ENCODE measurements around the gene HMCN2.

The HMCN2 gene

GRCh38 chr9:130243015-130243881 is 22.3 kb upstream of the HMCN2 start:
- TF ChIP-seq, protein P1, sequence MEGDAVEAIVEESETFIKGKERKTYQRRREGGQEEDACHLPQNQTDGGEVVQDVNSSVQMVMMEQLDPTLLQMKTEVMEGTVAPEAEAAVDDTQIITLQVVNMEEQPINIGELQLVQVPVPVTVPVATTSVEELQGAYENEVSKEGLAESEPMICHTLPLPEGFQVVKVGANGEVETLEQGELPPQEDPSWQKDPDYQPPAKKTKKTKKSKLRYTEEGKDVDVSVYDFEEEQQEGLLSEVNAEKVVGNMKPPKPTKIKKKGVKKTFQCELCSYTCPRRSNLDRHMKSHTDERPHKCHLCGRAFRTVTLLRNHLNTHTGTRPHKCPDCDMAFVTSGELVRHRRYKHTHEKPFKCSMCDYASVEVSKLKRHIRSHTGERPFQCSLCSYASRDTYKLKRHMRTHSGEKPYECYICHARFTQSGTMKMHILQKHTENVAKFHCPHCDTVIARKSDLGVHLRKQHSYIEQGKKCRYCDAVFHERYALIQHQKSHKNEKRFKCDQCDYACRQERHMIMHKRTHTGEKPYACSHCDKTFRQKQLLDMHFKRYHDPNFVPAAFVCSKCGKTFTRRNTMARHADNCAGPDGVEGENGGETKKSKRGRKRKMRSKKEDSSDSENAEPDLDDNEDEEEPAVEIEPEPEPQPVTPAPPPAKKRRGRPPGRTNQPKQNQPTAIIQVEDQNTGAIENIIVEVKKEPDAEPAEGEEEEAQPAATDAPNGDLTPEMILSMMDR (IDR thresholded peaks at IDR 0.05; ENCODE audit: borderline replicate concordance, control extremely low read depth, extremely low read depth, insufficient read depth, missing control alignments) = peak; percentile 83
- in situ Hi-C loops (cut with MboI; ENCODE audit: low sequenced_read_pairs, unreplicated experiment) = no loop called here
- DNase-seq (ENCODE audit: low spot score) = peak; percentile 88

DNA sequence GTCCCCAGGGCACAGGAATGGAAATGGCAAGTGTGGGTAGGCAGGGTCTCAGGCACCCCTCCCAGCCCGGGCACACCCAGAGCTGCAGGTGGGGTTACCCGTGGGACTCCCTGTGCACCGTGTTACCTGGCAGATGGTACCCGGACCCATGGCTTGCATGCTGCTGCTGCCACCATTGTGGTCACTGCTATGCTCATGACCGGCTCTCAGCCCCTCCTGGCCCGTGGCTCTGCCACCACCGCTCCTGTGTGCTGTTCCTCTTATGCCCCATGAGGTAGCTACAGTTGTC is 21.7 kb upstream of the HMCN2 start:
- no peak for DNase-seq (ENCODE audit: low spot score)
- in situ Hi-C loops (cut with MboI; ENCODE audit: low sequenced_read_pairs, unreplicated experiment) = no loop called here
- TF ChIP-seq, protein P1 (IDR thresholded peaks at IDR 0.05; ENCODE audit: borderline replicate concordance, control extremely low read depth, extremely low read depth, insufficient read depth, missing control alignments) = no peak

DNA sequence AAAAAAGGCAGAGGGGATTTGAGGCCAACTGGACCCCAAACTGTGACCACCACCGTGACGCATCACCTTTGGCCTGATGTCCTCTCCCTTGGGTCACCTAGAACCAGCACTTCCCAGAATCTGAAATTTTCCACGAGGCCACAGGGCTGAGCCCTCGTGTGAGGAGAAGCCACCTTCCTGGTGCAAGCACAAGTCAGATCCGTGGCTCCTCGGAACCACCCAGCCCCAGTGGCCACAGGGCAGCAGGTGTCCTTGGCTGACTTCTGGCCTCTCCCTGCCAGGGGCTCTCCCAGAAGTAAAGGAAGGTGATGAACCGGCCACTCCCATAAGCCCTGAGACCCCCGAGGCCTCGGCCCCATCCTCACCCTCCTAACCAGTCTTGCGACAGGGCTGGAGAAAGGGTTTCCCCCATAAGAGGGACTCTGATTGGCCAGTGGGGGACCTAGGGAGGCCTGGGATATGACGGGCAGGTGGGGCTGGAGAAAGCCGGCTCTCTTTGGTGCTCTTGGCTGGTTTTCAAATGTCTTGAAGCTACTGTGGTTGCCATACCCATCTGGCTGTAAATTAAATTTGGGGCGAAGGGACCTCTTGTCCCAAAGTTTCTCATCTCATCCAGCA is 20.9 kb upstream of the HMCN2 start:
- no peak for DNase-seq (ENCODE audit: low spot score)
- in situ Hi-C loops (cut with MboI; ENCODE audit: low sequenced_read_pairs, unreplicated experiment) = no loop called here

DNA sequence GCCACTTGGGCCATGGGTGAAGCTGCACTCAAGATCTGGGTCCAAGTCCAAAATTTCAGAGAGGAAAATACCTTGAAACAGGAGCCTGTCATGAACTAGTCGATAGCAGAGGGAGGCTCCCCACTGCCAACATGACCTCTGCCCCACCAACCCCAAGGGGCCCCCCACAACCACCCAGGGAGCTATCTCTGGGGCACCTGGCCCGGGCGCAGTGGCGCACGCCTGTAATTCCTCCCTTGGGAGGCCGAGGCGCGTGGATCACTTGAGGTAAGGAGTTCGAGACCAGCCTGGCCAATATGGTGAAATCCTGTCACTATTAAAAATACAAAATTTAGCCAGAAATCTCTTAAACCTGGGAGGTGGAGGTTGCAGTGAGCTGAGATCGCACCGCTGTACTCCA is 20.1 kb upstream of the HMCN2 start:
- in situ Hi-C loops (cut with MboI; ENCODE audit: low sequenced_read_pairs, unreplicated experiment) = no loop called here
- TF ChIP-seq, protein P1 (IDR thresholded peaks at IDR 0.05; ENCODE audit: borderline replicate concordance, control extremely low read depth, extremely low read depth, insufficient read depth, missing control alignments) = no peak

More for the DNA sequence above, 20.9 kb upstream of the HMCN2 start:
- TF ChIP-seq, protein P1 (IDR thresholded peaks at IDR 0.05; ENCODE audit: borderline replicate concordance, control extremely low read depth, extremely low read depth, insufficient read depth, missing control alignments) = no peak

DNA sequence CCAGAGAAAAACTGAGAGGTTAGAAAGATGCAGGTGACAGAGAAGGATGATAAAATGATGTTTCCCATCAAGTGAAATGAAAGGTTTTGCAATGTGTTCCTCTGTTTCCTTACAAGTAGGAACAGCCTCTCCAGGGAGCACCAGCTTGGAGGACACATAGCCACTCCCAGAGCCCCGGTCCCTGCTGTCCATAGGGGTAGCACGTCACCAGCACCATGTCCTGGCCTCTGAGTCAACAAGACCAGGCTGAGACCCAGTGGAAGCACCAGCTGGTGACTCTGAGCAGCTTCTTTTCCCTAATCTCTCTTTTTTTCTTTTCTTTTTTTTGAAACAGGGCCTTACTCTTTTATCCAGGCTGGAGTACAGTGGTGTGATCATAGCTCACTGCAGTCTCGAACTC is 19.4 kb upstream of the HMCN2 start:
- in situ Hi-C loops (cut with MboI; ENCODE audit: low sequenced_read_pairs, unreplicated experiment) = no loop called here
- no peak for DNase-seq (ENCODE audit: low spot score)
- TF ChIP-seq, protein P1 (IDR thresholded peaks at IDR 0.05; ENCODE audit: borderline replicate concordance, control extremely low read depth, extremely low read depth, insufficient read depth, missing control alignments) = no peak

More for the DNA sequence above, 20.1 kb upstream of the HMCN2 start:
- DNase-seq (ENCODE audit: low spot score) = no peak

DNA sequence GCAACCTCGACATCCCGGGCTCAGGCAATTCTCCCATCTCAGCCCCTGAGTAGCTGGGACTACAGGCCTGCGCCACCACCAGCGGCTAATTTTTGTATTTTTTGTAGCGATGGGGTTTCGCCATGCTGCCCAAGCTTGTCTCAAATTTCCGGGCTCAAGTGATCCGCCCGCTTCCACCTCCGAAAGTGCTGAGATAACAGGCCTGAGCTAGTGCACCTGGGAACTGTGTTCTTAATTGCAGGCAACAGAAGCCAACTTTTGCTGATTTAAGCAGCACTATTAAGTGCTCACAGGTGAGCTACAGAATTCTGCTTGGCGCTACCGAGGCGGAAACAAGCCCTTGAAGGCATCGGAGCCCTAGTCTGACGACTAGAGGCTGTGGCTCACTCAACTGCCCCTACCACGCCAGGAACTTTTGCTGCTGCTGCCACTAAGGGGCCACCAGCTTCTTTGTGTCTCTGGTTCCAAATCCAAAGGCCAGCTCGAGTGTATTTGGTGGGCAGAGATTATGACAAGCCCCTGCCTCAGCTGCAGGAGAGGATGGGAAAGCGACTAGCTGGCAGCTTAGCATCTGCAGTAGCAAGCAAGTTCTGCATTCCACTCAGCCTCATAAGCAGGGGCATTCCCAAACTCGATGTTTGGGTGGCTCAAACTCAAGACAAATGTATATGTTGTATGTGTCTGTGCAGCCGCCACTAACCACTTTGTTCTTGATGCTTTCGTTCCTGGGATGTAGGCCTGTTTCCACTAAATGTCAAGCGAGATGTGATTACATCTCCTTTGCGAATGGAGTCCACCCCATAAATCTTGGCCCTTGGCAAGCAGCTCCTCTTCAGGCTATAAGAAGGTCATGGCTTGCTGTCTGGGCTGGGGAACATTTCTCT is 10.6 kb upstream of the HMCN2 start:
- TF ChIP-seq, protein P1 (IDR thresholded peaks at IDR 0.05; ENCODE audit: borderline replicate concordance, control extremely low read depth, extremely low read depth, insufficient read depth, missing control alignments) = no peak
- no peak for DNase-seq (ENCODE audit: low spot score)
- in situ Hi-C loops (cut with MboI; ENCODE audit: low sequenced_read_pairs, unreplicated experiment) = no loop called here
